HG03196 (cell line): ENCODE measurements around the gene MED8.

Source experiments
- ATAC-seq: cut with Tn5 transposase; IDR thresholded peaks from one replicate; pipeline ENCODE4 v1.9.1; 2021; ENCODE audit not compliant: unreplicated experiment

MED8 gene, protein sequence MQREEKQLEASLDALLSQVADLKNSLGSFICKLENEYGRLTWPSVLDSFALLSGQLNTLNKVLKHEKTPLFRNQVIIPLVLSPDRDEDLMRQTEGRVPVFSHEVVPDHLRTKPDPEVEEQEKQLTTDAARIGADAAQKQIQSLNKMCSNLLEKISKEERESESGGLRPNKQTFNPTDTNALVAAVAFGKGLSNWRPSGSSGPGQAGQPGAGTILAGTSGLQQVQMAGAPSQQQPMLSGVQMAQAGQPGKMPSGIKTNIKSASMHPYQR

DNA sequence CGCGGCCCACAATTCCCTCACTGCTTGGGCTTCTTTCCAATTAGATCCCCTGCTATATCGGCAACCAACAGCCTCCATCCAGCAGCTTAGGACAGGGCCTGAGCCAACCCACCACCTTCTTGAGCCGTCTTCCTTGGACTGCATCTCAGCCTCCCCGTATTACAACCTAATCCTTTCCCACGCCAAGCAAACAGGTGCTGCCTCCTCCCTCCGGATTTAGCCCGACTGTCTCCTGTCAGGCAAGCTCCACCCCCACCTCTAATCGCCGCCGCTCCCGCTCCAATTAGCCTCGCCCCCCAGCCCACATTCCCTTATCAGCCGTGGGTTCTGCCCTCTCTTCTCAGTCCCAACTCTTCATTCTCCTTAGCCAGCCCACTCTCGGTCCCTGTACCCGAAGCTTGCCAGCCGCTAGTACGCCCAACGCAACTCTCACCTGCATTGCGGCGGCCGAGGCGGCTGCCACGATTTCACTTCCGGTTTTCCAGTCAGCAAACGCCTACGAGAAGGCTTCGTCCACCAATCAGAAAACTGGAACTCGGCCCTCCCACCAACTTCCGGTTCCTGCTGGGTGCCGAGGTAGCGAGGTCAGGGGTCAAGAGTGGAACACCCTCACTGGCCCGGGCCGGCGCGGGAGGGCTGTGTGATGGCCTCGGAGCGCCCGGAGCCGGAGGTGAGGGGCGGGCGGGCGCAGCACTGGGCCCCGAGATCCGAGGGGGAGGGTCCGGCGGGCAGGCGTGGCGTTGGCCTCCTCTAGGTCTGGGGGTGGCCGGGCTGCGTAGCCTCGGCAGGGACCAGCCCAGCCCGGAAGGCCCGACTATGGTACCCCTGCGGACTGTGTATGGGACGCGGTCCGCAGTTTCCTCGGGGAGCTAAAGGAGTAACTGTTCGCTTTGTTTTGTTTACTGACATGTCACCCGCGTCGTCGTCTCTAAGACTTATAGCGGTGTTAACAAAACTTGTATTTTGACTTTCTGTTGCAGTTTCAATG, at the start of gene MED8, which contains the start of gene SZT2:
TSS of gene MED8 (minus strand) at position 475 of the 988 bp plus-strand sequence. CDS start at position 439, 36 bp downstream.
TSS of gene SZT2 (plus strand) at position 574 of the 988 bp plus-strand sequence. CDS start at position 644, 70 bp downstream.
- peak; percentile 90 for ATAC-seq

DNA sequence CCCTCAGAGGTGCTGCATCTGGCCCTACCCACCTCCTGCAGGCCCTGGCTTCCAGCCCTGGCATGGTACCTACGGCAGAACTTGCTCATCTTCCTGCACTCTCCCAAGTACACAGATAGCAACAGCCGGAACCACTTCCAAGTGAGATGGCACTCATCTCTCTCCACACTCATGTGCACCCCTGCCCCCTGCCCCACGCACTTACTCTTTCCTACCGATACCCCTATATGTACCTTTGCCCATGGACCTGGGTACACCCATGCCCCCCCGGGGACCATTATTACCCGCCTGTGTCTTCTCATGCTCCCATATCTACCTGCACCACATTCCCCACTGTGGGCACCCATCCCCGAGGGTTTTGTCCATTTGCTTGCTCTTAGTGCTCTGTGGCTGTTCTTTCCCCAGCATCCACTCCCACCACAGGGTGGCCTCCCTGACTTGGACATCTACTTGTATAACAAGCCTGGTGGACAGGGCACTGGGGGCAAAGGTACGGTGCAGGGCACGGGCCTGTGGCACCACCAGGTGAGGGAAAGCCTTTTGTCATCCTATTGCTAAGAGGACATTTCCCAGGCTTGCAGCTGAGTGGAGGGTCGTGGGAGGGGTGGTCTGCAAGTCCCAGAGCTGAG, 49.5 kb upstream of the MED8 start:
- no peak for ATAC-seq

DNA sequence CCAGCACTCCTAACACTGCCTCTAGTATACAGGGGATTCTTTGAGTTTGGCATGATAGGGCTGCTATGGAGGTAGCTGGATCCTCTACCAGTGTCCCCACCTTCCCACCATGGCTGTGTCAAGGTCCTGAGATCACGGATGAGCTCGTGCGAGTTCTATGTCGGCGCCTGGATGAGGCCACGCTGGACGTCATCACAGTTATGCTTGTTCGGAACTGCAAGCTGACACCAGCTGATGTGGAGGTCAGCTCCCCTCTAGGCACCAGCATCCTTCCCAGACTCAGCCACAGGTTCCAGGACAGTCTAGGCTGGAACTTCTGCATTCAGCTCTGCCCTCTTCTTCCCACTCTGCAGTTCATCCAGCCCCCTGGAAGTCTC, 49.0 kb upstream of the MED8 start:
- no peak for ATAC-seq

DNA sequence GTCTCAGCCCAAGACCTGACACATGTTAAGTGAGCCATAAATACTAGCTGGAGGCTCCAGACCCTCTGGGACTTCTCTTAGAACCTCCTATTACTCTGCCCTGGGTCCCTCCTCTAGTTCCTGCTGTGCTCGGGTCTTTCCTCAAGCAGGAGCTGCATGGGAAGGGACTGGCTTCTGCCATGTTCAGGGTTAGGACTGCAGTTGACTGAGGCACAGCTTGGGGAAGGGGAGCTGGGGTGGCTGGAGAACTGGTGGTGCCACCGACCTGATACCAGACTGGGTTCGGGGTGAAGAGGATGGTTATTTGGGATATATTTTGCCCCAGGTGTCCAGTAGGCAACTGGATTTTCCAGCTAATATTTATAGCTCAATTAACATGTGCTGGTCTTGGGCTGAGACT, 48.4 kb upstream of the MED8 start:
- ATAC-seq: no peak

DNA sequence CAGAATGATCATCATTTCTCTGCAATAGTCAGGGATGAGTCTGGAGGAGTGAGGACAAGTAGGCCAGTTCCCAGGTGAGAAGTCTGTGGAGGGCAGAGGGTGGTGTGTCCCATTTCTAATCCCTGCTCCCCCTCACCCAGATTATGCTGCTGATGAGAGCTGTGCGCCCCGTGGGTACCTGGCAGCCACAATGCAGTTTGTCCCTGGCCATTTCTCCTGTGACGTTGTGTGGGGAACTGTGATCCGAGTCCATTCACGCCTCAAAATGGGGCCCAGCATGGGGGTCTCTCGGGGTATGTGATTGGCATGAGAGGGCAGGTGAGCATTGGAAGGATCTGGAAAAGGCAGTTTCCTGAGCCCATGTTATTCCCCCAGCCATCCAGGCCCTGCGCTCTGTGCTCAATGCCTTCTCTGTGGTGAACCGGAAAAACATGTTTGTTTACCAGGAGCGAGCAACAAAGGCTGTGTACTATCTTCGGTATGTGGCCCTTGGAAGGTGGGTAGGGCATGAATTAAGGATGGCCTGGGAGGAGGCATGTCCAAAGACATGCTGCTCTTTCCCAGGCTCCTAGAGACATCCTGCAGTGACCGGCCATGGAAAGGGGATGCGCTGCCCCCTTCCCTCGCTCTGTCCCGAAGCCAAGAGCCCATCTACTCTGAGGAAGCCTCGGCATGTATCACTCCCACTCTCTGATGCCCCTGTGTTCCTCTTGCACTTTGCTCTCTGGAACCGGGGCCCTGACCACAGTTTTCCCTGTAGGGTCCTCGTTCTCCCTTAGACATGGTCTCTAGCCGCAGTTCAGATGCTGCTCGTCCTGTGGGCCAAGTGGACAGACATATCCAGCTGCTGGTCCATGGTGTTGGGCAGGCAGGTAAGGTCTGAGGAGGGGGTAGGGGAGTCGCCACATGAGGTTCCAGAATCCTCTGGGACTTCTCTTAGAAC, 47.7 kb upstream of the MED8 start:
- ATAC-seq: no peak

DNA sequence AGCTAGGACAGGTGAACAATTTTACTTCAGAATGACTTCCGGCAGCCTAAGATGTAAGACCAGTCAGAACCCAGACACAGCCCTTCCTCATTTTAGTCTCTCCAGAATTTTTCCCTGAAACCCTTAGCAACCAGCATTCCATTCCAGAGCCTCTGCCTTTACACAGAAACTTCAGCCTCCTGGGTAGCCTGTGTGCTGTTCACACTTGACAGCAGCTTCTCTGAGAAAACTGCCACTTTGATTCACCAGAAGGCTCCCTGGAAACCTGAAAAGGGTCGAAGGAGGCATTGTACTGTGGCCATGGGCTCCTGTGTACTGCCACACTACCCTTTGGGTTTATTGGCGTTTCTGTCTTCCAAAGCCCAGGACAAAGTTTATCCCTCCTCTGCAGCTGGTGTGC, 46.8 kb upstream of the MED8 start:
- no peak for ATAC-seq

DNA sequence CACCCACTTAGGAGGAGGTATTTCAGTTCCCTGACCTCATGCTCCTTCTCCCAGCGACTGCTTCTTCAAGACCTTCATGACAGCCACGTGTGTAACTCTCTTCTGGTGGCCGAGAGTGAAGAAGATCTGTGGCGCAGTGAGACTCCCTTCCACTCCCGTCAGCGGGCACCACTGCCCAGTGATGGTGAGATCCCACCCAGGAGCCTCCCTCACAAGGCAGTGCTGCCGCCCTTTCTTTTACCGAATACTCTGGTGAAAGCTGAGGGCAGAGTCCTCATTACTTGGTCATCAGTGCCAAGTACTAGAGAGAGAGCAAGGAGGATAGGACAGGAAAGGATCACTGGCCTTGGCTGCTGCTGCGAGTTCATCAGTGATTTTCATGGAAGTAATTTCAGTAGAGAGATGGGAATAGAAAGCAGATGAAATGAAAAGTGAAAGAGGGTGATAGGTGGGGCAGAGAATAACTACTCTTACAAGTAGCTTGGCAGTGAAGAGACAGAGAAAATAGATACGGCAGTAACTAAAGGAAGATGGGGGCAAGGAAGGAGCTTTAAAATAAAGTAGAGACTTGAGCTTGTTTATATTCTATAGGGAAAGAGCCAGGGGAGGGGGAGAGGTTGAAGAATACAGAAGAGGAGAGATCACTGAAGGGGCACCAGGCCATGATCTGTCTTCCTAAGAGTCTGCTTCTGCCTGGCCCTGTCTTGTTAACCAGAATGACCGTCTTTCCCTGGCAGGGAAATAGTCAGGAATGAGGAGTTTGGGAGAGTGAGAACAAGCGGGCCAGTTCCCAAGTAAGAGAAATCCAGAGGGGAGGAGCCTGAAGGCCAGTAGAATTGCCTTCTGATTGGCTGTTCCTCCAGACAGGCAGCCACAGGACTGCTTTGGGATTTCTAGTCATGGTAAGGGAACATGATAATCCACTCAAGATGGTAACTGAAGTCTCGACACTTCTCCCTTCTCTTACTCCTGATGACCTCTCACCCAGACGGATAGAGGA, 45.8 kb upstream of the MED8 start:
- no peak for ATAC-seq

DNA sequence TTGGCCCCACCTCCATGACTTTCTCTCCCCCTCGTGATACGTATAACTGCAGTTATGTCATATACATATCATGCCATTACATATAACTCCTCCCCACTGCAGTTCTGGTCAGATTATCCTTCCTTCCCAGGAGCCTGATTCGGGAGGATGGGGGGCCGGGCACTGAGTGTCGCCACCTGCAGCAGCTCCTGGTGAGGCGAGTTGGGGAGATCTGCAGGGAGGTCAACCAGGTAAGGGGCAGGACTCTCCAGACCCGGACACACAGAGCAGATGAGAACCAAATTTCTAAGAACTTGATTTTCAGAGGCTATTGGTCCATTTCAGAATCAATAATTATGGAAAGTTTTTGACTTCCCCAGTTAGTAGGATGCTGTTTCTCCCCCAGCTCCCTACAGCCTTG, 44.7 kb upstream of the MED8 start:
- ATAC-seq: no peak

DNA sequence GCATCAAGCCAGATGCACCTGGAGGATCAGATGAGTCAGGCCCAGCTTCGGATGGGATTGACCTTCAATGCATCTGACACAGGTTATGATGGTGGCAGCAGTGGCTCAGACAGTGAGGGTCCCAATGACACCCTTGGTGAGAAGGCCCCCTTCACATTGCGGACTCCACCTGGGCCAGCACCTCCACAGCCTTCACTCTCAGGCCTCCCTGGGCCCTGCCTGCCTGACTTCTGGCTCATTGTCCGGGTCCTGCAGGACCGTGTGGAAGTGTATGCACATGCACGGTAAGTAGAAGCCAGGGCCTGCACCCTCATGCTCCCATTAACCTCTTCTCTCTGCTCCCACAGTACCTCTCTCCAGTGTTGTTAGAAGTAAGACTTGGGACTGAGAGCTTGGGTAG, 43.3 kb upstream of the MED8 start:
- no peak for ATAC-seq

DNA sequence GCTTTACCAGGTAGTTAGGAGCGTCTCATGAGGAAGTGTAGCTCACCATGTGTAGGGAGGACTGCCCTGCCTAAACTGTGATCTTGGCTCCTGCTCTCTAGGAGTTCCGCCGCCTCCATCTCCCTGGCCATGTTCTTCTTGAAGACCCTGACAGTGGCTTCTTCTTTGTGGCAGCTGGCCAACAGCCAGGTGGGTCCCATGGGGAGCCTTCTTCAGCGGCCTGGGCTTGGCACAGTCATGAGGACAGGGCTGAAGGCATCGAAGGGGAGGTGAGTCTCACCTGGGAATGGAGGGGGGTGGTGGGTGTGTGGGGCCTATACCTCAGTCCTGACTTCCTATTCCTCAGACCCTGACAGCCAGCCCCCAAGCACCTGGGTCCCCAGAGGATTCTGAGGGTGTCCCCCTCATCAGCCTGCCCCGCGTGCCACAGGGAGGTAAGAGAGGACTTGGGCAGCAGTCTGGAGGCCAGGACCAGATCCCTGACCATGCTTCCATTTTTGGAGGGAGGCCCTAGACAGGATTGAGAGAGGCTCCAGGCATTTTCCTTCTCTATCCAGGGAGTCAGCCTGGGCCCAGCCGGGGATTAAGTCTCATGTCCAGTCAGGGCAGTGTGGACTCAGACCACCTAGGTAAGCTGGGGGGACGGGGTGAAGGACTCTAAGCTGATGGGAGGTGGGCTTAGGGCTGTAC, 42.7 kb upstream of the MED8 start:
- ATAC-seq: no peak

DNA sequence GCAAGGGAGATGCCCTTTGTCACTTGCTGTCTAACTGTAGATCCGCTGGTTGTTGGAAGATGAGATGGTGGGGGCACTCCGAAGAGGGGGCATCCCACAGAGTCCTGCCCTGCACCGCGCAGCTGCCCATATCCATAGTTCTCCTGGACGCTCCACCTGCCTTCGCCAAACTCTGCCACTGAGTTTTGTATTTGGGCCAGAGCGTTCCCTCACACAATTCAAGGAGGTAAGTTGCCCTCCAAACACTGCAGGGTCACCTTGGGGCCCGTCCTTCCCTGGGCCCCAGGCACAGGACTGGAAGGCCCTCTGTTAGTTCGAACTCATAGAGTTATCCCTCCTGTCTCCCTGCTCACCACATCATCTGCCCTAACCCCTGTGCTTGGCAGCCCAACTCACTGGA, 42.1 kb upstream of the MED8 start:
- no peak for ATAC-seq

DNA sequence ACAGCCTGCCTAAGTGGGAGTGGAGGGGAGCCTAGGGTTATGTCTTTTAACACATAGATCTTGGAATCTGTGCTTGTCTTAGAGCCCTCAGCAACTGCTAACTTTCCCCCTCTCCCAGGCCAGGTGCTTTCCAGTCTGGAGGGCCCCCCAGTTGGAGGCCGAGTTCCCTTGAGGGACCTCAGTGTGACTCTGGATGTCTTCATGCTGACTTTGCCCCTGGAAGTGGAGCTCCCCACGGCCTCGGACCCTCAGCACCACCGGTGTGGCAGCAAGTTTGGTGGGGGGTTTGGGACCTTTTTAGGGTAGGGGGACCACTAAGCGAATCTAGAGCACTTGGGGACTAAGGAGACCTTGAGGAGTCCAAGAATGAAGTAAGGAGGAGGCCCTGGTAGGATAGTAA, 41.2 kb upstream of the MED8 start:
- no peak for ATAC-seq

DNA sequence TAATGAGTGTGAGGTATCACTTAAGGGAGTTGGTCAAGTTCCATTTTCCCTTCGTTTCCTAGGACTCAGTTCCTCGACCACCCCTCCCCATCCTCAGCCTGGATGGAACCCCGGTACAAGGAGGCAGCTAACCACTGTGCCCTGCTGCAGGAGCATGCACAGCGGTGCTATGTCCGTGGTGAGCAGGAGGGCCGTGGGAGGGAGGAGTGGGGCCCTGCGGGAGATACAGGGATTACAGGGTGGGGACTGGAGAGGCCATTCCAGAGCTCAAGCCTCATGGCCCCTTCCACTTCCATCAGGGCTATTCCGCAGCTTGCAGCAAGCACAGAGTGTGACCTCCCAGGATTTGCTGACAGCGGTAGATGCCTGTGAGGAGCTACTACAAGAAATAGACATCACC, 38.3 kb upstream of the MED8 start:
- ATAC-seq: no peak

DNA sequence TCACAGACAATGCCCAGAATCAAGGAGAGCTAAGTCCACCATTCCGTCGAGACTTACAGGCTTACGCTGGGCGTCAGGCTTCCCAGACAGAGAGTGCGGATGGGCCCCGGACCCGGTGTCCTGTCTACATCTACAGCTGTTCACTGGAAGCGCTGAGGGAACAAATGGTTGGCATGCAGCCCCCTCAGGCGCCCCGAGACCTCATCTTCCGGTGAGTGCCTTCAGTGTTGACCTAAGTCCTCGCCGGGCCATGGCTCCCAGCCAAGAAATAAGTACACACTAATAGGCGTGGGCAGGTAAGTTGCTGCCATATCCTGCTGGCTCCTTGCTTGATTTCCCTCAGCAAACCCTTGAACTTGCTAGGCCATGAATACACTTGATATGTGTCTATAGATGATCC, 37.9 kb upstream of the MED8 start:
- no peak for ATAC-seq

DNA sequence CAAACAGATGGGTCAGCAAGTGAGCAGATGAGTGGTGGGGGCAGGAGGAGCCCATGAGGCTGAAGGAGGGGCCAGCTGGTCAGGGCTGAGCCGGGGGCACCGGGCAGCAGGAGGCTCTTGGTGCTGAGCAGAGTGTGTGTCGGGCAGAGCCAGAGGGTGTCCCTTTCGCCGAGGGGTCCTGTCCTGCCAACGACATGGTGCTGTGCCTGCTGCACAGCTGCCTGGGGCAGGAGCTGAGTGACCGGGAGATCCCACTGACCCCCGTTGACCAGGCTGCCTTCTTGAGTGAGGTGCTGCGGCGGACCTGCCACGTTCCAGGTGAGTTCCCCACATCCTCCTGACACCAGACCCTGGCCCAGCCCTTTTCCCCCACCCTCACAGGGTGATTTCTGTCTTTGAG, 36.6 kb upstream of the MED8 start:
- no peak for ATAC-seq

DNA sequence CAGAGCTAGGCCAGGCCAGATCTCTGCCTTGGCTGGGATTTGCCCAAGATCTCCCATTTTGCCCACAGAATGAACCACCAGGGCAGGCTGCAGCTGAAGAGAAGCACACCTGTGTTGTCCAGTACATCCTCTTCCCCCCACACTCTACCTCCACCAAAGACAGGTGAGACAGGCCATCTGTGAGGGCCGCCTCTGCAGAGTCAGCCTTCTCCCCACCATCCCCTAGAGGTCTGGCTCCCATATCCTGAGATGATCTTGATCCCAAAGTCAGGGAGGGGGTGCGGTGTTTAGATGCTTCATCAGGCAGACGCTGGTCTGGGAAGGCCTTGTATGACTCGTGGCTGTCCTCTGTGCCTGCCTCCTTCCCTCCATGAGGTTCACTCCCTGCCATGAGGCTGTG, 35.4 kb upstream of the MED8 start:
- no peak for ATAC-seq

DNA sequence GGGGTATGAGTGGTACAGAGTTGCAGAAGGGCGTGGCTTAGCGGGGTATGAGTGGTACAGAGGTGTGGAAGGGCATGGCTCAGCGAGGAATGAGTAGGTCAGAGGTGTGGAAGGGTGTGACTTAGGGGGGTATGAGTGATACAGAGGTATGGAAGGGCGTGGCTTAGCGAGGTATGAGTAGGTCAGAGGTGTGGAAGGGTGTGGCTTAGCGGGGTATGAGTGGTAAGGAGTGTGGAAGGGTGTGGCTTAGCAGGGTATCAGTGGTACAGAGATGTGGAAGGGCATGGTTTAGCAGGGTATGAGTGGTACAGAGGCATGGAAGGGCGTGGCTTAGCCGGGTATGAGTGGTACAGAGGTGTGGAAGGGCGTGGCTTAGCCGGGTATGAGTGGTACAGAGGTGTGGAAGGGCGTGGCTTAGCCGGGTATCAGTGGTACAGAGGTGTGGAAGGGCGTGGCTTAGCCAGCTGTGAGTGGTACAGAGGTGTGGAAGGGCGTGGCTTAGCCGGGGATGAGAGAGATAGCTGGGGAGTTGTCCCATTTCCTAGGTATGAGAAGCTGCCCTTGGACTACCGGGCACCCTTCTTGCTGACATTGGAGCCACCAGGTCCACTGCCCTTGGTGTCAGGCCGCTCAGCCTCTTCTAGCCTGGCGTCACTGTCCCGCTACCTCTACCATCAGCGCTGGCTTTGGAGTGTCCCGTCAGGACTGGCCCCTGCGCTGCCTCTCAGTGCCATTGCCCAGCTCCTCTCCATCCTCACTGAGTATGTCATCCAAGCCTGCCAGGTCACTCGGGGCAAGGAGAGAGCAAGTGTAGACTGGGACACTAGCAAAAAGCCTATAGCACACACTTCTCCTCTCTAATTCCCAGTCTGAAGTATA, 34.3 kb upstream of the MED8 start:
- no peak for ATAC-seq
